NT2/D1 (cell line): ENCODE results near the gene CEP95.

ENCODE experiments used
- SUZ12 ChIP-seq: IDR thresholded peaks from 2 replicates; pipeline ENCODE4 v1.6.1; 2011; ENCODE audit not compliant: insufficient read length, insufficient read depth; ENCODE audit errors: extremely low read depth
- YY1 ChIP-seq: IDR thresholded peaks from 2 replicates; pipeline ENCODE4 v1.6.1; 2011; ENCODE audit not compliant: insufficient read length, insufficient read depth
- ZNF274 ChIP-seq: IDR thresholded peaks from 2 replicates; pipeline ENCODE4 v1.6.1; 2011; ENCODE audit warnings: mild to moderate bottlenecking, low read depth, low read length

DNA sequence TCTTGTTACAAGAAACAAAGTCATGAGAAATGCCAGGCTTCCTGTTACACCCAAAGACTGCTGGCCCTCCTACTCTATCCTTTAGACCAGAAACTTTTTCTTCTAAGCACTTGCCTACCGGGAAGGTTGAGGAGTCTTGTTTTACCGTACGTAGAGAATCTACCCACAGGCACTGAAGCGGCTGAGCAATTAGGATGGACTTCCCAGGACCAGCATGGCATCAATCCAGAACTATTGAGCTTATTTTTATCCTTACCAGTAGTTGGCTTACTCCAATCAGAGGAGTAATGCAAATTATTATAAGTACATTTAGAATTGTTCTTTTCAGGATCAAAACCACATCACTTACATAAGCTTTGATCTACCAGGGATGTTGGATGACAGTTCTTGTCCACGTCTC is 25.6 kb downstream of the CEP95 start:
- TF ChIP-seq ZNF274 (no peak), YY1 (no peak), SUZ12 (no peak)
